HG02981 (cell line): ENCODE data around the gene TRNAU1AP.
"Not testable (repeated sequence)": the region's sequence is repeated elsewhere in the genome, so short reads cannot be mapped to it uniquely, and the experiment has no call there.

ENCODE experiments used
- ATAC-seq: cut with Tn5 transposase; IDR thresholded peaks from one replicate; pipeline ENCODE4 v1.9.1; 2021; ENCODE audit warnings: mild to moderate bottlenecking, moderate library complexity; ENCODE audit not compliant: unreplicated experiment

TRNAU1AP gene

DNA sequence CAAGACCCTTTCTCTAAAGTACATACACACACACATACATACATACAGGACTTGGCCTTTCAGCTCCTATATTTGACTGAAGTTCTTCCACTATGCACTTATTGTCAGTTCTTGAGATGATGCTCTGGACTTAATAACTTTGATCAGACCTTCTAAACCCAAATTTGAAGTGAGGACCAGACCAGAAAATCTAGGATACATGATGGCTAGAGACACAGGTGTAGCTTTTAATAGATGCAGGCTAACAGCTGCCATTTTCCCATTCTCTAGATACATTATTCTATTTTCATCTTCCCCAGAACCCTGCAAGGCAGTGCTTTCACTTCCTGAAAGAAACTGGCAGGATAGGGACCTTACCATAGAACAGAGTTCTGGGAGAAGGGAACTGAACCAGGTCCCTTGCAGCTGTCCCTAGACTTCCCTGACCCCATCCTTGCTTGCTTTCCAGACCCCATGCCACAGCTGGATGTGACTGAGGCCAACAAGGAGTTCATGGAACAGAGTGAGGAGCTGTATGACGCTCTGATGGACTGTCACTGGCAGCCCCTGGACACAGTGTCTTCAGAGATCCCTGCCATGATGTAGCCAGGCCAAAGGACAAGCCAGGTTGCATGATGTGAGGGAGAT lies 24.3 kb downstream of the TRNAU1AP start:
- ATAC-seq = no peak

DNA sequence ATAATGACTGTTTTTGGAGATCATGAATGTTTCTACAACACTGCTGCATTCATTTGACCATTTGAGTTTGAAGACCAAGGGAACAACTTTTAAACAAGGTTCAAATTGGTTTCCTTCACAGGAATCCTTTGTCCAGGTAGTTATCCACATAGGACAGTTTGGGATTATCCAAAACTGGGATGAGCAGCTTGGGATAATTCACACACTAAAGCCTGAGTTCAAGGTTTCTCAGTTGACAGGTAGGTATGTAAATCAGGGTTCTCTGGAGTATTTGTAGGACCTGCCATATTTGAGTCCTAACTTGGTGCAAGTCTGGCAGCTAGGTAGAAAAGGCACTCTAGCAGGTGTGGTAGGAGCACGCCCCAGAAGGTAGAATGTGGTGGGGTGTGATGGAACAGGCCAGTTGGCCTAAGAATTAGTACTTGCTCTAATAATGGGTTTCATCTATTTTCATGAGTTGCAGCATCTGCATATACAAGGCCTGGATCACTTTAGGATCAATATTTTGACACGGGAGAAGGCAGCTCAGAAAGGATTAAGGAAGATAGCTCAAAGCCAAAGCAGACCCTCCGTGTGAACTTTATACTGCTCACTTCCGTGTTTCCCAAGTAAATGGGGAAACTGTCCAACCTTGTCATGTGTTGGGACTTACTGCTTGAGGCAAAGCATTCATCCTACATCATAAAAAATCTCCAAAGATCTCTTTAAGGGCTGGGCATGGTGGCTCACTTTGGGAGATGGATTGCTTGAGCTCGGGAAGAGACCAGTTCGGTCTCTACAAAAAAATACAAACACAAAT lies 25.1 kb downstream of the TRNAU1AP start:
- ATAC-seq = no peak

DNA sequence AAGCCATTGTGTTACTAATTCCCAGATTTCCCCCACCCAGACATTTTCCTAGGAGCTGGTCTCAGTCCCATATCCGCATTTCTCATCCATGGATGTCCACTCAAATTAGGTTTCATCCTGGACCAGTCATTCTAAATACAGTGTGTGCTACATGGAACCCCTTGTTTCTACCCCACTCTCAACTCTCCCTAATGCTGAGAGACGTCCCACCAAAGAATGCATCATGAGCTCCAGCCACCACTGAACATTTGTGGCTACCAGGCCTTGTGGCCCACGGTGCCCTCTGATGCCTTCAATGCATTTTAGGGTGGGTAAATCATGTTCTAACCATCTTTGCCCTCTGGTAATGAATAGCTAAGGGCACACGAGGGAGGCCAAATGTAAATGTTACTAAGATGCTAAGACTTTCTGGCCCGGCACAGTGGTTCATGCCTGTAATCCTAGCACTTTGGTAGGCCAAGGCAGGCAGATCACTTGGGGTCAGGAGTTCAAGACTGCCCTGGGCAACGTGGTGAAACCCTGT lies 25.9 kb downstream of the TRNAU1AP start:
- ATAC-seq = no peak

DNA sequence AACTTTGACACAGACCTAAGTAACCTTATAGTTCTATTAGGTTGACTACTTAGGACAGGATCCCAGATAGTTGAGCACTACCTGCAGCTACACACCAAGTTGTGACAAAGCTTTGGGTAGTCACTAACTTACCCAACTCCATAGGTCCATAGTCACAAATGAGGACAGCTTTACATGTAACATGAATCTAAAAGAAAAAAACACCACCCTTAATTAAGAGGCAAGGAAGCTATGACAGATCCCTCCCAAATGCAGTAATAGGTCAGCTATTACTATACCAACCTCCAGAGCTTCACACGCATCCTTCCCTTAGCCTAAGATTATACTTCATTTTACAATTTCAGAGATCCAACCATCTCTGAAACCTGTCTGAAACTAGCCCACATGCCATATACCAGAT lies 26.5 kb downstream of the TRNAU1AP start:
- no peak for ATAC-seq

DNA sequence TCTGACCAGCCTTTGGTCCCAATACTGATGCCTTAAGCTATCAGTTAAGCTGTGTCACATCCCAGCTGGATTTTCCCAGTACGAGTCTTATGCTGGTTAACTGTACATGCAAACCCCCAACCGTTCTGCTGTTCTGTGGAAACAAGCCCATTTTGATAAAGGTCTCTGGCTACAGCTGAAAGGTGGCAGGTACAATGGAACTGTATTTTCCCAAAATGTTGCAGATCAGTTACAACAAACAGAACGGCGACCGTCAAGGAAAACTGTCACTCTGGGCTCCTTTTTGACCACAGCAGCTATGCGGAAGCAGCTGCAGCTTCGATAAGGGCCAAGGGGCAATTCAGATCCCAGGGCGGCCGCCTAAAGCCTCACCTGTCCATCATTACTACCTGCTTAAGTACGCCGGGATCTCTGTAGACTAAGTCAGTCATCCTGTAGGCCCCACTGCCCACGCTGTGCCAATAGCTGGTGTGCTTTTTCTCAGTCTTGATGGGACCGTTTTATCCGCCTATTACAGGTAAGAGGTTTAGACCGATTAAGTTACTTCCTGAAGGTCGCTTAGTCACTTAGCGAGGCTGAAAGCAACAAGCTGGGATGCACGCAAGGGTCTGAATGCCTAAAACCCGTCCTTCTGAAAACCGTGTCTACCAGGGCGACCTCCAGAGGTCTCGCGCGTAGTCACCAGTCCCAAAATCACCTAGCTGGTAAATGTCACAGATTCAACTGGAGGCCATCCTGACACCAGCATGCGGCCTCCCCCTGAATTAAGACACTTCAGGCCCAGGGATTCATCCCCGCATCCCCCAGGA lies 28.0 kb downstream of the TRNAU1AP start:
- peak; percentile 13 for ATAC-seq

DNA sequence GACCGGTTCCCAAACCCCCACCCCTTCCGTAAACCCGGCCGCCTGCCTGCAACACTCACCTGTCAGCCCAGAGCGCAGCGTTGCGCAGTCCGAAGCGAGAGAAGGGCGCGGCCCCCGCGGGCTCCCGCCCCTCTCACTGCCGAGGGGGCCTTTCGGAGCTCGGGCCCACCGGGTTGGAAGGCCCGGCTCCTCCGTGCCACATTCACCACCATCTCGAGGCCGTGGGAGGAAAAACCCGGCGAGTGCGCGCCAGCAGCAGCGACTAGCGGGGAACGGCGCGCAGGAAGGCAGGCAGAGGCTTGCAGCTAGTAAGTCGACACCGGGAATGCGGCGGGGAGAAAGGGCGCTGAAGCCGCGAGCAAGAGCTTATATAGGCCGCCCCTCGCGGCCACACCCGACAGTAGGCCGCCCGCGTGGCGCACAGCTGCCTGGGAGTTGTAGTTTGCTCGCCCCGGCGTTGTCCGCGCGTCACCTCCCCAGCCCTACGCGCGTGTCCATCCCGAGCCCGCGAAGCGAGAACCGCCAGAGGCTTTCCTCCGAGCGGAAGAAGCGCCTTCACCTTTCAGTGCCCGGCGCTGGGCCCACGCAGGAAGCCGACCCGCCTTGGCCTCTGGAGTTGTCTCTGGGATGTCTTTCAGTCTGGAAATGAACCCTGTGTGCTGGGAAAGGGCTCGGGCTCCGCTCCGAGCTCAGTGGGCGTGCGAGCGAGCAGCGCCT lies 28.8 kb downstream of the TRNAU1AP start:
- ATAC-seq = peak; percentile 87

DNA sequence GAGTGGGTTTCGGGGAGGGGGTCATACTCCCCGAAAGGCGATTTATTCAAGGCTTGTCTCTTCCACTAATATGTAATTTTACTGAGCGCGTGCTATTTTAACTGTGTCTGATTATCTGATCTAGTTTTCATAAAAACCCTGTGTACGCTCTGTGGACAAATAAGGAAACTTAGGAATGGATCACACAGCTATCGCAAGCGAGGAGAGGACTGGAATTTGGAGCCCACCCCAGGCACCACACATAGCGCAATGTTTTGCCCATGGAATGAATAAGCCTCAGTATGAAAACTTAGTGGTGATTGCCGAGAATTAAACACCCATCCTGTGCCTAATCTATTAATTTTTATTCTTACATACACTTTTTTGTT lies 29.3 kb downstream of the TRNAU1AP start:
- no peak for ATAC-seq

DNA sequence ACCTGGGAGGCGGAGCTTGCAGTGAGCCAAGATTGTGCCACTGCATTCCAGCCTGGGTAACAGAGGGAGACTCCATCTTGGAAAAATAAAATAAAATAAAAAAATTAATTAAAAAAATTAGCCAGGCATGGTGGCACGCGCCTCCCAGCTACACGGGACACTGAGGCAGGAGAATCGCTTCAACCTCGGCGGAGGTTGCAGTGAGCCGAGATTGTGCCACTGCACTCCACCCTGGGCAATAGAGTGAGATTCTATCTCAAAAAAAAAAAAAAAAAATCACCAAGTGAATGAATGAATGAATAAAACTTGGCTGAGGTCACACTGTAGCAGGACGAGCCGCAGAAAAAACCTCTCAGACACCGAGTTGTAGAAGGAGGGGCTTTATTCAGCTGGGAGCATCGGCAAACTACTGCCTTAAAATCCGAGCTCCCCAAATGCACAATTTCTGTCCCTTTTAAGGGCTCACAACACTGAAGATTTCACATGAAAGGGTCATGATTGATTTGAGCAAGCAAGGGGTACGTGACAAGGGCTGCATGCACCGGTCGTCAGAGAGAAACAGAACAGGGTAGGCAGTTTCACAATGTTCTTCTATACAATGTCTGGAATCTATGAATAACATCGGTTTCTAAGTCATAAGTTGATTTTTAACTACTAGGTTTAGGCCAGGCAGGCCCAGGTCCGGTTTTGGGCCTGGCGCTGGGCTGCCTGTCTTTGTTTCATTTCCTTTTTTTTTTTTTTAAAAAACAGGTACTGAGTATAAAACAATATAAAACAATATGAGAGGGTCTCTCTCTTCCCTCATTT lies 33.9 kb downstream of the TRNAU1AP start:
- not testable (repeated sequence) for ATAC-seq

DNA sequence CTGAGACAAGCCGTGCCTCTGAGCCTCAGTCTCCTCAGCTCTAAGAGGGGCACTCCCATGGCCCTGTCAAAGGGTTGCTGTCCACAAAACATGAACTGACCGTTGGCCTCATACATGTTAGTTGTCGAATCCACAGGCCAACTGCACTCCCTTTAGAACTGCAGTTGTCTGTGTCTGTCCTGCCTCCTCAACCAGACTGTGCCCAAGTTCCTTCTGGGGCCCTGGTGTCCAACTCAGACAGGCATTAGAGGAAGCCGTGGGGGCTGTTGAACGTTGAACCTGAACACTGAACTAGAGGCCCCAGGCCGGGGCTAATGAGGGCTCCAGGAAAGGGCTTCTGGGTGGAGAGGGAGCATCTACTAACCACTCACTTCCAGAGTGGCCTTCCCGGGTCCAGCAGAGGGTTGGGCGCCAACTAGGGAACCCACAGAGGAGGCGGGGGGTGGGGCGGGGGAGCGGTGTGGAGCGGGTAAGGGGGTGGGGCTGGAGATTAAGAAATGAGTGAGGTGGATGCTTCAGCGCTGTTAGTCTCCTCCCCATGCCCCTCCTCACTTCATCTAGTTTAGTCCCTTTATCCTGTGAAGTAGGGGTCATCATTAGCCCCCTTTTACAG lies 38.9 kb downstream of the TRNAU1AP start, which contains the start of gene RAB42:
RAB42 (plus strand) TSS at position 558 of the 613 bp plus-strand sequence. CDS start 247 bp downstream, outside the sequence.
- peak; percentile 41 for ATAC-seq

DNA sequence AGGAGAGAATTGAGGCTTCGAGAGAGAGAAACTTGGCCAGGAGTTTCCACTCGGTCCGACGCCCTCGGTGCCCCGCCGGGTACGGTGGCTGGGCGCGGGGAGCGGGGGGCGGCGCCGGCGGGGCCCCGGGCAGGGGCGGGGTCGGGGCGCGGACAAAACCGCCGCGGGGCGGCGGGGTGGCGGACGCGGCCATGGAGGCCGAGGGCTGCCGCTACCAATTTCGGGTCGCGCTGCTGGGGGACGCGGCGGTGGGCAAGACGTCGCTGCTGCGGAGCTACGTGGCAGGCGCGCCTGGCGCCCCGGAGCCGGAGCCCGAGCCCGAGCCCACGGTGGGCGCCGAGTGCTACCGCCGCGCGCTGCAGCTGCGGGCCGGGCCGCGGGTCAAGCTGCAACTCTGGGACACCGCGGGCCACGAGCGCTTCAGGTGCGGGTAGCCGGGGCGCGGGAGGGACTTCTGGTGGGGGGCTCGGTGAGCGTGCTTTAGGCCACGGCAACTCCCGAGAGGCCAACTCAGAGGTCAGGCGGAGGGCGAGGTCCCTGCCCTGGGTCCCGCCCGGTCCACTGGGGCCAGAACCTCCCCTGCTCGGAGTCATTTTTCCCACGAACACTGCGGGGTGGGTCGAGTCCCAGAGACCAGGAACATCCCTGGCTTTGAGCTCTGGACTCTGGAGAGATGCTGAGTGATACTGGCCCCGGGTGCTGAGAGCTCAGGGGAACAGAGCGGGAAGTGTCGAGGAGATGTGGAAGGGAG lies 39.6 kb downstream of the TRNAU1AP start:
- peak; percentile 42 for ATAC-seq

DNA sequence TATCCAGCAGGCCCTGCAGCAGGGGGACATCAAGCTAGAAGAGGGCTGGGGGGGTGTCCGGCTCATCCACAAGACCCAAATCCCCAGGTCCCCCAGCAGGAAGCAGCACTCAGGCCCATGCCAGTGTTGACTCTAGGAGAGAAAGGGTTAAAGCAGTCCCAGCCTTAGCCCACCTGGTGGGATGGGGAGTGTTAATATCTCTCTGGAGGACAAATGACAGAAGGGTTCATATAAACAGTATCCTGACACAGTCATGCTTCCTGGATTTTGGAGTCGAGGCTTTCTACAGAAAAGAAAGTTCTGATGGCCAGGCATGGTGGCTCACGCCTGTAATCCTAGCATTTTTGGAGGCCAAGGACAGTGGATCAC lies 41.1 kb downstream of the TRNAU1AP start:
- not testable (repeated sequence) for ATAC-seq

DNA sequence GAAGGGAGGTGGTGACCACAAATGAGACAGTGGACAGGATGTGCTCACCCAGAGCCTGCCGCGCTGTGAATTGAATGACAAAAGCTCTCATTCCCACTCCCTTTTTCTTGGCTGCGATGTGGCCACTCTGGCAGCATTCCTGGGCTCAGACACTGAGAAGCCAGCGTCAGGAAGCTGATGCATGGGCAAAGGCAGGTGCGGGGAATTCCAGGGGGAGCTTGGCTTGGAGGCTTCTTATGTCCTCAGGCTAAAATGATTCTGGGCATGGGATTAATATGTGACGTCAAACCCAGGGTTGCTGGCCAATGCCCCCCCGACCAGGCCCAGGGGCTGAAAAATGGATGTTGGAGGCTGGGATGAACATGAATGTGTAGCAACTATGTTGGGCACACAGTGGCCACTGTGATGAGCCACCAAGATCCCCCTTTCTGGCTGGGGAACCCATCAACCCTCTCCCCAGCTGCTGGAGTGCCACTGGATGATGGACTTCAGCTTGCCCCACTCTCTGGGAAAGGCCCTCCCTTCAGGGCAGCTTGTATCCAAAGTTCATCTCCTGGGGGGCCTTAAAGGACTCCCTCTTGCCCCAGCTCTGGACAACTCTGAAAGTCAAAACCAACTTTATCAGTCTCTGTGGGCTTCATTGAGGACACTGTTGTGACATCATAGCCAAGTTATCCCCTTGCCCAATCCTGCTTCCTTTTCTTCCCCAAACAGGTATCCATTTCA lies 42.0 kb downstream of the TRNAU1AP start:
- not testable (repeated sequence) for ATAC-seq

DNA sequence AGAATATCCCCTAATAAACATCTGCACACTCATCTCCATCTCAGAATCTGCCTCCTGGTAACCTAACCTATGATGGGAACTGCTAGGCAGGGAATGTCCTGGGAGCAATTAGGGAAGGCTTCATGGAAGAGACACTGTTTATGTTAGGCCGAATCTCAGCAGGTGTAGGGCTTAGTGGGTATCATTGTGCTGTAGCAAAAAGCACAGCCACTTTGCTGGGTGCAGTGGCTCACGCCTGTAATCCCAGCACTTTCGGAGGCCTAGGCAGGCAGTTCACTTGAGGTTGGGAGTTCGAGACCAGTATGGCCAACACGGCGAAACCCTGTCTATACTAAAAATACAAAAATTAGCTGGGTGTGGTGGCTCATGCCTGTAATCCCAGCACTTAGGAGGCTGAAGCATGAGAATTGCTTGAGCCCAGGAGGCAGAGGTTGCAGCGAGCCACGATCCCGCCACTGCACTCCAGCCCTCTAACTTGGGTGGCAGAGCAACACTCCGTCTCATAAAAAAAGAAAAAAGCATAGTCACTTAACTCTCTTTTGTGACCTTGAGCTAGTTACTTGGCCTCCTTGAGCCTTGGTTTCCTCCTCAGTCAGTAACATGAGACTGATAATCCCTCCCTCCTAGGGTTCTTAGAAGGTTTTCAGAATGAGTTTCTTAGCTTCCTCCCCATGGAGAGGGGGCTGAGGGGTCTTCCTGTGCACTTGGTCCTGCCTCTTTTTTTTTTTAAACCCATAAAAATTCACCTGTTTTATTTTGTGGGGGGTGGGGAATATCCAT lies 42.7 kb downstream of the TRNAU1AP start:
- no peak for ATAC-seq

DNA sequence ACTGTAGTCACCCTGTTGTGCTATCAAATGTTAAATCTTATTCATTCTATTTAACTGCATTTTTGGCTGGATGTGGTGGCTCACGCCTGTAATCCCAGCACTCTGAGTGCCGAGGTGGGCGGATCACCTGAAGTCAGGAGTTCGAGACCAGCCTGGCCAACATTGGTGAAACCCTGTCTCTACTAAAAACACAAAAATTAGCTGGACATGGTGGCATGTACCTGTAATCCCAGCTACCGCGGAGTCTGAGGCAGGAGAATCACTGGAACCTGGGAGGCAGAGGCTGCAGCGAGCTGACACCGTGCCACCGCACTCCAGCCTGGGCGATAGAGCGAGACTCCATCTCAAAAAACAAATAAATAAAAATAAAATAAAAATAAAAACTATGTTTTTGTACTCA lies 43.4 kb downstream of the TRNAU1AP start:
- ATAC-seq = not testable (repeated sequence)

DNA sequence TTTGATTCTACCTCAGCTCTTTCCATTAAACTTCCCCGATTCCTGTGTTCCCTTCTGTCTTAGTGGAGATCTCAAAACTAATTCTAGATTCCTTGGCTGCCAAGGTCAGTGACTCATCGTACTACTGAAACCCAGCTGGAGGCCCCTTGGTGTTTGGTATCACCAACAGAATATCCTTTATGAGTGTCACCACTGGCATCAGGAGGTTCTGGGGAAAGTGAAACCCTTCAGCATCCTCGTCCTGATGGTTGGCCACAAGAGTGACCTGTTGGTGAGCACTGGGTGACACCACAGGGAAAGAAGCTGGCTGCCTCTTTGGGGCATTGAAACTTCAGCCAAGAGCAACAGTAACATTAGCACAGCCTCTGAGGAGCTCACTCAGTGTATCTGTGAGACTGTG lies 48.8 kb downstream of the TRNAU1AP start:
- no peak for ATAC-seq

DNA sequence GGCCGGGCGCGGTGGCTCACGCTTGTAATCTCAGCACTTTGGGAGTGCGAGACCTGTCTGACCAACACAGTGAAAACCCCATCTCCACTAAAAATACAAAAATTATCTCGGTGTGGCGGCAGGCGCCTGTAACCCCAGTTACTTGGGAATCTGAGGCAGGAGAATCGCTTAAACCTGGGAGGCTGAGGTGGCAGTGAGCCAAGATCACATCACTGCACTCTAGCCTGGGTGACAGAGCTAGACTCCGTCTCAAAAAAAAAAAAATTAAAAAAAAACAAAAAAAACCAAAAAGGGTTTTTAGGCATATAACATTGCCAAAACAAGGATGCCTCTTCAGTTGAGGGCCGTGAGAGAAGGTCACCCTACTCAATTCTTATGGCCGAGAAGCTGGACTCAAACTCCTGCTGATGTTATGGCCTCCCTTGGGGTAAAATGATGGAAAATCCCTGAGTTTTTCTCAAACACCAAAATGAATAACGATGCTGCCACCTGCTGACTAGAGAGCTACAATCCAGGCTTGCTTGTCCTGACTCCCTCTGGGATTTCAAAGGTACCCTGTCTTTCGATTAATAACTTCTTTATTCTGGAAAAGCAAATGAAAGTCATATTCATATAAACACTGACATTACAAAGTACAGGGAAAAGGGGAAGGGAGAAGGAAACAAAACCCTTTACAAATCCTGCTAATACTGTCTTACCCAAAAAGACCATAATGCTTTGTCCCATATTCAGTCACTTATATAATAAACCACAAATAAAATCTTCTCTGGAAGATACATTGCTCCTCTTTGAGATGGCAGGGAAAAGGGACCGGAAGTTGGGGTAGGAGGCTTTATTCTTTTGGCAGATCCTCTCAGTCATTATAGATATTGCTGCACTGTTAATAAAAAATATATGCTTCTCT lies 49.9 kb downstream of the TRNAU1AP start:
- no peak for ATAC-seq
